RPMI8226 (cell line): Measurements from ENCODE around the gene LEFTY1.
"Not testable (repeated sequence)": the region's sequence is repeated elsewhere in the genome, so short reads cannot be mapped to it uniquely, and the experiment has no call there.

Experiments
- DNase-seq: peaks from one replicate; pipeline ENCODE4 v3.0.0-alpha.2; 2015

LEFTY1 gene

DNA sequence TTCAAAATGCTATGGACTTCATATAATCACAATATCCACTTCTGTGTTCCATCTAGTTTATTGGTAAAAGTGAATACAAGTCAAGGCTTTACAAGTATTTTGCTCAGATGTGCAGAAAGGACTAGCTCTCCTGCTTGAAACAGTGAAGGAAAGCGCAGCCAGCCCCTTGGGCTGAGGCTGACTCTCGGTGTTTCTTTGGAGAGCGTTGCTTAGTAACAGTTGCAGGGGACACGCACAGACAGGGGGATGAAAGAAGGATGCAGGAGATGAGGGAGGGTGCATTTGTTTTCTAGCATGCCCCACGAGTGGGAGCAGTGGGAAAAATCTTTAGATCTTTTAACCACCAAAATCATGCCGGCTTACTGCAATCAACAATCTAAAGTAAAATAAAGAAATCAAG, 26.0 kb upstream of the LEFTY1 start:
- no peak for DNase-seq

DNA sequence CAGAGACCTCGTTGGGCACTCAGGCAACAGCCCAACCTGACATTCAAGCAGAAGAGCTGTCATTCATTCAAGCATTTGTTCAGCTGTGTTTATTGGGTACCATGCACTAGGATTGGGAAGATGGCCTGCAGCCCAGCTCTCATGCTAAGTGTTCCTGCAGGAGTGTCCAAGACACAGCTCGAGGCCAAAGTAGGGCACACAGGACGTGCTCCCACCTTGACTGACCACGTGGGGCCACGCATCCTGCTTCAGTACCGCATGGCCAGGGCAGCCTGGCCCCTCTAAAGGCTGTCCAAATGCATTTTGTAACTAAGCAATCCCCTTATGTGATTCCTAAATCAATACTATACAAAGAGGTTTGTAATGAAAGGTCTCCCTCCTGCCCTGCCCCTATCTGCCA, 25.4 kb upstream of the LEFTY1 start:
- DNase-seq = no peak

DNA sequence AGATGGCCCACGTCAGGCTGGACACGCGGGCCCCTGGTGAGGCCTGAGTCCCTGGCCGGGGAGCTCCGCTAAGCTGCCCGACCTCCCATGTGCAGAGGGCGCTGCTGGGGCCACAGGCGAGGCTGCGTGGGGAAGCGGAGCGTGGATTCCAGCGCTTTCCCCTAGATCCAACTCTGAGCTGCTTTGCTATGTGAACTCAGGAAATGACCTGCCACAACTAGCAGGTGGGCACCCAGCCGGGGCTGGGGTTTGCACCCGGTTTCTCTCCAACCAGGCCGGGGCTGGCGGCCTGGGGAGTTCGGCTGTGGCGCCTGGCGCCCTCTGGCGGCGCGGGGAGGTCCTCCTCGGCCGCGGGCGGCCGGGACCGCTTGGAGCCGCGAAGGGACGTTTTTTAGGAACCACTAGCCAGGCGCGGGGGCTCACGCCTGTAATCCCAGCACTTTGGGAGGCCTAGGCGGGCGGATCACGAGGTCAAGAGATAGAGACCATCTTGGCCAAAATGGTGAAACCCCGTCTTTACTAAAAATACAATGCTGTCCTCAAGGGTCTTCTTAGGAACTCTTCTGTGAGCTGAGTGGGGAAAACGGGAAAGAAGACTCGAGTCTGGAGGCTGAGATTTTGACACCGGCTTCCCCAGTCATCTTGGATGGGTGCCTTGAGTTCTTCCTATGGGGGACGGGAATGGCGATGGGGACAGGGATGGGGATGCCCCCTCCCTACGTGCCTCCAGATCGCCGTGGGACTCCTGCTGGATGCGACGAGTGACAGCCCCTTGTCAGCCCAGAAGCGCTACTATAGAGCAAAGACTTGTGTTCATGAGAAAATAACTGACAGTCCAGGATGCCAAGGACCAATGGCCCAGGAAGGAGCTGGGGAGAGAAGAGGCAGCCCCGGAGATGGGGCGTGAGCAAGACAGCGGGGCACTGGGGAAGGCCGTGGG, 22.5 kb upstream of the LEFTY1 start:
- peak; percentile 84 for DNase-seq

GRCh38 chr1:225909477-225909876, 20.5 kb upstream of the LEFTY1 start:
- no peak for DNase-seq

- no peak for DNase-seq
Observed at GRCh38 chr1:225908773-225909172, 19.8 kb upstream of the LEFTY1 start.

DNA sequence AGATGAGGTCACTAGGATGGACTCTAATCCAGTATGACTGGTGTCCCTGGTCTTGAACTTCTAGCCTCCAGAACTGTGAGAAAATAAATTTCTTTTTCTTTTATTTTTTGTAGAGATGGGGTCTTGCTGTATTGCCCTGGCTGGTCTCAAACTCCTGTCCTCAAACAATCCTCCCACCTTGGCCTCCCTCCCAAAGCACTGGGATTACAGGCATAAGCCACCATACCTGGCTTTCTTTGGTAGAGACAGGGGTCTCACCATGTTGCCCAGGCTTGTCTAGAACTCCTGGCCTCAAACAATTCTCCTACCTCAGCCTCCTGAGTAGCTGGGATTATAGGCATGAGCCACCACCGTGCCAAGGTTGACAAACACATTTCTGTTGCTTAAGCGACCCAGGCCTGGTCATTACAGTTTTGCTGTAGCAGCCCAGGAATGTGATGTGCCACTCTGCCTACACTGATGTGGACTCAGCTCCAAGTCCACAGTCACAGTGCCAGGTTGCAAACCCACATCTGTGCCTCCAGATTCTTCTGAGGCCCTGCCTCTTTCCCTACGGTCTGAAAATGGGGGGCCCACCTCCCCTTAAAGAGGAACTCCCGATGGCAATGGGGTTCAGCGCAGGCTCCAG, 19.2 kb upstream of the LEFTY1 start:
- DNase-seq = no peak

DNA sequence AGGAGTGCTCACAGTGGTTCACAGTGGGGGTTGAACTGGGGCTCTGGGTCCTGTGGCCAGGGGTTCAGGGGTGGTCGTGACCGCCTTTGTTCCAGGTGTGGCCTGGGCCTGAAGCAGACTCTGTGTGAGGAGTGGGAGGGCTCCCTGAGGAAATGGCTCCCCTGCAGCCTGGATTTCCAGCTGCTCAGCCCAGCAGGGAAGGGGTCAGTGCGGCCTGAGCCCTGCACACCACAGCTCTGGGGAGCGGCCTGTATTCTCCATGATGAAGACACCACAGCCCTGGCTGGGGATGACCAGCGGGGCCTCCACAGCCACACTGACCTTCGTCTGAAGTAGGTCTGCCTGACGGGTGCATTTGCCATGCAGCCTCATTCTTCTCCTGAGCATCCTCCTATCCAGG, 18.4 kb upstream of the LEFTY1 start:
- DNase-seq = no peak

GRCh38 chr1:225906467-225906866, 17.5 kb upstream of the LEFTY1 start:
- no peak for DNase-seq

DNA sequence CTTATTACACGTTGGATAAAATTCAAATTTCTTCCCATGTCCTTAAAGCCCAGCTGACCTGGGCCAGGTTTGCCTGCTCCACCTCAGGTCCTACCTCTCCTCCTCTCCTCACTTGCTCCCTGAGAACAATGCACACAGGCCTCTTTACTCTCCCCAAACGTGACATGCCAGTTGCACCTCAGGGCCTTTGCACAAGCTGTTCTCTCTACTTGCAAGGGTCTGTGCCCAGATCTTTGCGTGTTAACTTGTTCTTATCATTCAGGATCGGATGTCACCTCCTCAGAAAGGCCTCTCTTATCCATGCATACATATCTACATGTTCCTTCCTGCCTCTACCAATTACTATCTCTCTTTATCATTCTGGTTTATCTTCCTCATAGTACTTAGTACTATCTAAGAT, 14.7 kb upstream of the LEFTY1 start:
- no peak for DNase-seq

- peak; percentile 50 for DNase-seq
Observed at GRCh38 chr1:225899044-225899925, 10.3 kb upstream of the LEFTY1 start.

- DNase-seq = peak; percentile 96
Observed at GRCh38 chr1:225897595-225898514, 8.9 kb upstream of the LEFTY1 start.

GRCh38 chr1:225896937-225897549, 8.1 kb upstream of the LEFTY1 start:
- peak; percentile 94 for DNase-seq

- no peak for DNase-seq
Observed at GRCh38 chr1:225896494-225896893, 7.5 kb upstream of the LEFTY1 start.

GRCh38 chr1:225892307-225892706, 3.4 kb upstream of the LEFTY1 start:
- no peak for DNase-seq

- no peak for DNase-seq
Observed at GRCh38 chr1:225891229-225891972, 2.5 kb upstream of the LEFTY1 start.

- DNase-seq = no peak
Observed at GRCh38 chr1:225890346-225891228, 1.6 kb upstream of the LEFTY1 start.

GRCh38 chr1:225889743-225890142, 797 bp upstream of the LEFTY1 start:
- no peak for DNase-seq

DNA sequence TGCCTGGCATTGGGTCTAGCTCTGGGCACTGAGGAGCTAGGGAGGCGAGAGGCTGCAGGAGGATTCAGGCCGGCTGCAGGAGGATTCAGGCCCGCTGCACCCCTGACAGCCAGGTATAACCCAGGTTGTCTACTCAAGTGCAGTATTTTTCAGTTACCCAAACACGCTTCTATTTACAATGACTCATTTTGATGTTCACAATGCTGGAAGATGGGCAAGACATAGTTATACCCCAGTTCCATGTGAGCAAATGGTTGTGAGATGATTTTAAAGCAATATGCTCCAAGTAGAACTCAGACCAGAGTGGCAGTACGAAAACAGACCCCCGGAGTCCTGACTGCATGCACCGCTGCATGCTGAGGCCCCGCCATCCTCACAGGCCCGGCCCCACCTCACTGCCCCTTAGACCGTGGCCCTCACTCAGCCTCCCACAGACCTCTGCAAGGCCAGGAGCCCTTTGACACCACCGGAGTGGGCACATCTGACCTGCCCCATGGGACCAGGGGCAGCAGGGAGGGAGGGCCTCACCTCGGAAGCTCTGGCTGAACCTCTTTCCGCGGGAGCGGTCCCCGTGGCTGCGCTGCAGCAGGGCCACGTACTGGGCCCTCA, 553 bp downstream of the LEFTY1 start:
- DNase-seq = no peak

DNA sequence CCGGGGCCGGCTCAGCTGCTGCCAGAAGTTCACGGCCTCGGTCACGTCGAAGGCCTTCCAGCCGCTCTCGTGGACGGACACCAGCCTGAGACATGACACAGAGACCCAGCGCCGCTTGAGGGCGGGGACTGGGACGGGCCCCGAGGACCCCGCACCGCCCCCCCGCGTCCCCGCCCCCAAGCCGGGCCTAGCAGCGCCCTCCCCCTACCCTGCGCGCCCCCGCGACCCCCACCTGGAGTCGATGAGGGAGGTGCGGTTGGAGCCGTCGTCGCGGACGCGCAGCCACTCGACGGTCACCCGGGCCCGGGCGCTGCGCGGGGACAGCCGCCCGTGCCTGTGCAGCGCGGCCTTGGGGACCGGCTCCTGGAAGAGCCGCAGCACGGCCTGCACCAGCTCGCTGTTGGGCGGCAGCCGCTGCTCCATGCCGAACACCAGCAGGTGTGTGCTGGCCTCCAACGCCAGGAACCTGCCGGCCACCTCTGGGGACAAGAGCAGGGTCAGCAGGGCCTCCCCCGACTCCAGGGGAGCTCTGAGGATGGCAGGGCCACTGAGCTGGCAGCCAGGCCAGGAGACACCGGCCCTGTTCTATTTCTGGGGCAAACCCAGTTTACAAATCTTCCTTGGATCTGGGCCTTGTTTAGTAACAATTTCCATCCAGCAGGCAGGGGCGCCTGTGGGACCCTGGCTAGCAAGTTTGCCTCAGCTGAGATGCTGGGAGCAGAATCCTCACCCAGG, 1.2 kb downstream of the LEFTY1 start:
- not testable (repeated sequence) for DNase-seq
